K562 (cell line): ENCODE data around the gene OR2L3. TPM values are rescaled to one million over a fixed set of nuclear protein-coding genes. Genes with fewer than 3 reads are reported as not detected.
"Not testable (repeated sequence)": the region's sequence is repeated elsewhere in the genome, so short reads cannot be mapped to it uniquely, and the experiment has no call there.

Source experiments
- ATAC-seq: fragments of 200-7000 bp; cut with Tn5 transposase; 3 replicates; pipeline ENCODE4 v1.9.1; 2020; ENCODE audit warnings: moderate library complexity
- BruUV-seq: library from RNA; stranded (reverse); fragments of 400-500 nt; replicated peaks from 2 replicates; lab custom pipeline; 2021; lab: Mats Ljungman, UMichigan
- CTCF ChIA-PET: fragments of 300-600 bp; formaldehyde crosslinking; extraction: SDS; loops from one replicate; lab custom pipeline; 2021; ENCODE audit warnings: low intra/inter-chr PET ratio; lab: Yijun Ruan, JAX
- POLR2A ChIA-PET: fragments of 300-600, 350-650 bp; sonication (Branson Sonifier 250); formaldehyde crosslinking; extraction: SDS; loops from one replicate; lab custom pipeline; 2021; ENCODE audit warnings: antibody characterized with exemption, inconsistent platforms; lab: Yijun Ruan, JAX
- DNase-seq, 4 experiments: peaks; one replicate each; pipeline versions ENCODE4 v3.0.0 to v3.0.0-alpha.2; 2011 to 2018; ENCODE audit warnings: low spot score in 3 of 4, mixed read lengths in 3 of 4; ENCODE audit errors: extremely low read depth in 1 of 4
- FAIRE-seq: peaks from 2 replicates; lab custom pipeline; 2011; peaks lifted over from hg19 to GRCh38; lab: Jason Lieb, UNC
- H2AFZ ChIP-seq: 2 replicates; pipeline ENCODE4 v1.6.0; 2011; ENCODE audit warnings: low read depth, low read length, control low read depth, inconsistent platforms
- H3K27ac ChIP-seq: fragments of 200-600 bp; 3 replicates; pipeline ENCODE4 v1.8.0; 2011; ENCODE audit warnings: low read depth, mild to moderate bottlenecking, control low read depth, inconsistent platforms, low read length, moderate library complexity, mixed read lengths; ENCODE audit errors: extremely low read depth
- H3K27me3 ChIP-seq, 2 experiments: fragments of 300-600 bp in 1 of 2; 2 replicates in 1 of 2; 3 replicates in 1 of 2; pipeline versions ENCODE4 v1.6.0 to v1.8.0; 2011; ENCODE audit warnings: inconsistent platforms in 2 of 2, low read length in 2 of 2, mild to moderate bottlenecking in 1 of 2, mixed read lengths in 1 of 2, moderate library complexity in 1 of 2; ENCODE audit not compliant: control insufficient read depth in 2 of 2, insufficient read depth in 2 of 2
- H3K36me3 ChIP-seq: fragments of 300-600 bp; 3 replicates; pipeline ENCODE4 v1.8.0; 2011; ENCODE audit warnings: mild to moderate bottlenecking, low read length, inconsistent platforms; ENCODE audit not compliant: control insufficient read depth, insufficient read depth
- H3K4me1 ChIP-seq, 2 experiments: fragments of 200-600 bp in 1 of 2; replicated peaks in 1 of 2; 2 replicates in 1 of 2; 3 replicates in 1 of 2; pipeline versions ENCODE4 v1.5.1 to v1.8.0; 2011; ENCODE audit warnings: inconsistent platforms in 2 of 2, low read length in 2 of 2, mild to moderate bottlenecking in 1 of 2, mixed read lengths in 1 of 2, moderate library complexity in 1 of 2; ENCODE audit not compliant: control insufficient read depth in 2 of 2, insufficient read depth in 2 of 2
- H3K4me2 ChIP-seq: 2 replicates; pipeline ENCODE4 v1.6.1; 2011; ENCODE audit warnings: low read length, control low read depth, inconsistent platforms, mixed read lengths; ENCODE audit not compliant: insufficient read depth
- H3K4me3 ChIP-seq: fragments of 200-600 bp; sonication (generic), shearing (Covaris generic); 2 replicates; pipeline ENCODE4 v1.5.1; 2016; ENCODE audit warnings: control low read depth, inconsistent platforms
- H3K79me2 ChIP-seq: fragments of 200-600 bp; 3 replicates; pipeline ENCODE4 v1.8.0; 2011; ENCODE audit warnings: low read length, inconsistent platforms; ENCODE audit not compliant: control insufficient read depth, insufficient read depth
- H3K9ac ChIP-seq, 2 experiments: 2 replicates each; pipeline versions ENCODE4 v1.6.0 to v1.6.1; 2011; ENCODE audit warnings: low read depth in 2 of 2, low read length in 2 of 2, control low read depth in 1 of 2, inconsistent platforms in 1 of 2, mild to moderate bottlenecking in 1 of 2, mixed read lengths in 1 of 2; ENCODE audit not compliant: insufficient read depth in 1 of 2
- H3K9me1 ChIP-seq: one replicate; pipeline ENCODE4 v1.6.0; 2011; ENCODE audit warnings: inconsistent platforms, mild to moderate bottlenecking, low read length, moderate library complexity; ENCODE audit not compliant: control insufficient read depth, insufficient read depth
- H3K9me3 ChIP-seq: replicated peaks from 2 replicates; pipeline ENCODE4 v1.5.1; 2011; ENCODE audit warnings: low read depth, low read length, inconsistent platforms; ENCODE audit not compliant: control insufficient read depth, insufficient read depth
- H4K20me1 ChIP-seq: replicated peaks from 2 replicates; pipeline ENCODE4 v1.6.1; 2011; ENCODE audit warnings: low read length, inconsistent platforms, mixed read lengths; ENCODE audit not compliant: control insufficient read depth, insufficient read depth
- C11orf30 ChIP-seq: fragments of 450-650 bp; IDR thresholded peaks from 2 replicates; pipeline ENCODE4 v1.6.1; 2016; ENCODE audit warnings: low read depth, mild to moderate bottlenecking
- CBX3 ChIP-seq, 2 experiments: IDR thresholded peaks; 1 replicate in 1 of 2; 2 replicates in 1 of 2; pipeline ENCODE4 v1.6.1; 2012; ENCODE audit warnings: inconsistent platforms in 2 of 2, low read length in 2 of 2, borderline replicate concordance in 1 of 2, control low read depth in 1 of 2
- CREB3 ChIP-seq: fragments of 450-650 bp; conservative IDR thresholded peaks from 2 replicates; pipeline ENCODE4 v1.6.1; 2016; ENCODE audit warnings: missing genetic modification characterization, low read depth, mild to moderate bottlenecking, missing compliant biosample characterization, moderate library complexity
- KLF16 ChIP-seq: IDR thresholded peaks from 2 replicates; pipeline ENCODE4 v1.6.1; 2016; ENCODE audit warnings: antibody characterized with exemption
- MAFF ChIP-seq: IDR thresholded peaks from 2 replicates; pipeline ENCODE4 v1.6.1; 2012; ENCODE audit warnings: low read length, improper control_type of control experiment
- MAFG ChIP-seq: fragments of 450-650 bp; conservative IDR thresholded peaks from 2 replicates; pipeline ENCODE4 v1.6.1; 2016; ENCODE audit warnings: missing genetic modification characterization, missing compliant biosample characterization
- MAFK ChIP-seq: IDR thresholded peaks from 2 replicates; pipeline ENCODE4 v1.6.1; 2011; ENCODE audit warnings: low read length, improper control_type of control experiment
- MED1 ChIP-seq: sonication (generic); formaldehyde crosslinking; IDR thresholded peaks from 2 replicates; pipeline ENCODE4 v1.8.1; 2023; ENCODE audit warnings: missing genetic modification reagents, borderline replicate concordance
- NBN ChIP-seq: fragments of 450-650 bp; IDR thresholded peaks from 2 replicates; pipeline ENCODE4 v1.6.1; 2016; ENCODE audit warnings: low read depth, mild to moderate bottlenecking
- NCOA6 ChIP-seq: fragments of 450-650 bp; IDR thresholded peaks from 2 replicates; pipeline ENCODE4 v1.6.1; 2017; ENCODE audit warnings: mild to moderate bottlenecking
- PHB2 ChIP-seq: fragments of 450-650 bp; IDR thresholded peaks from 2 replicates; pipeline ENCODE4 v1.6.1; 2017; ENCODE audit warnings: low read depth
- ZNF316 ChIP-seq: fragments of 450-650 bp; IDR thresholded peaks from 2 replicates; pipeline ENCODE4 v1.6.1; 2016
- WGBS: fragments of 100-300 bp; shearing (Covaris generic); methylation state at CpG from one replicate; pipeline ENCODE4 v1.1.6; 2016; ENCODE audit warnings: low coverage, mixed read lengths; ENCODE audit not compliant: insufficient coverage; ENCODE audit errors: missing lambda C conversion rate; 5-methylcytosine and 5-hydroxymethylcytosine counted together
- in situ Hi-C: fragments of 300-500 bp; cut with MboI; formaldehyde crosslinking; loops from 4 replicates; pipeline ENCODE4 v1.15.0; 2018; ENCODE audit warnings: inconsistent platforms, mixed read lengths
- intact Hi-C: fragments of 100-400 bp; cut with micrococcal nuclease; formaldehyde crosslinking; loops from 2 replicates; pipeline ENCODE4 v1.14.2; 2022
- polyA plus RNA-seq, 8 experiments: library from polyadenylated mRNA; depleted of rRNA in 4 of 8; stranded (reverse) in 5 of 8; unstranded in 3 of 8; fragments of >200 nt; fragmentation: Nextera tagmentation in 2 of 8; fragmentation: Illumina TruSeq in 1 of 8; extraction: Ambion mirVana in 2 of 8; extraction: Trizol in 1 of 8; gene quantifications; 2 replicates each; pipeline versions ENCODE4 v1.2.1 to v1.2.3, GENCODE V29; 2011 to 2014; ENCODE audit warnings: inconsistent platforms in 1 of 8, missing spikeins in 1 of 8
- total RNA-seq, 7 experiments: library from RNA; depleted of rRNA in 6 of 7; stranded (reverse); fragments of >200 nt in 6 of 7; fragmentation: Illumina TruSeq in 2 of 7; extraction: Trizol in 2 of 7; gene quantifications; 2 replicates each; pipeline versions ENCODE4 v1.2.1 to v1.2.3, GENCODE V29; 2011 to 2021; ENCODE audit warnings: low replicate concordance in 1 of 7

Gene OR2L3
- total and polyA plus RNA-seq, 9 of the 15 experiments (the other 6 are each of a cell fraction or from before 2014, with no cell fraction given), result not detected

GRCh38 chr1:248065604-248066003 is 19.0 kb downstream of the OR2L3 start:
- H3K9ac ChIP-seq, result no peak overlapping the region
- H3K4me1 ChIP-seq, result no peaks in the 10 kb centered on the region
- no peak overlapping the region for H2AFZ ChIP-seq
- 8% methylated on average over 2 of the region's 3 CpGs for WGBS
- BruUV-seq, result no TSS peak
- no peaks in the 10 kb centered on the region for H3K36me3 ChIP-seq
- intact Hi-C loops (no loop called here), in situ Hi-C loops (no loop called here)
- H3K4me3 ChIP-seq, result no peak overlapping the region
- no peaks in the 10 kb centered on the region for H4K20me1 ChIP-seq
- no peak overlapping the region for H3K27ac ChIP-seq
- ChIA-PET POLR2A (no interaction called here), CTCF (no interaction called here)
- H3K27me3 ChIP-seq, result no peaks in the 10 kb centered on the region
- no peak overlapping the region for H3K4me2 ChIP-seq
- no peaks in the 10 kb centered on the region for H3K9me1 ChIP-seq
- FAIRE-seq (no peak), ATAC-seq (no peak), DNase-seq (no peak)
- no peaks in the 10 kb centered on the region for H3K79me2 ChIP-seq
- 0 out of 2 replicates have a peak, but pooled peaks cover 1% of the 10 kb centered on the region for H3K9me3 ChIP-seq
- TF ChIP-seq KLF16 (no peak), CBX3 (IDR thresholded peaks at IDR 0.05; ENCODE audit: borderline replicate concordance in 1 of 2, low read length in 2 of 2) (no peak), MAFK (peak; percentile 99), ZNF316 (peak; percentile 98), NCOA6 (no peak), C11orf30 (peak; percentile 97), NBN (no peak), CREB3 (tag) (no peak), PHB2 (no peak), MAFF (peak; percentile 99), MAFG (tag) (peak; percentile 98), MED1 (CRISPR knock-in tag) (no peak)
- TF ChIP-seq, all 486 proteins: peak for 5

GRCh38 chr1:248083864-248084263 is 37.2 kb downstream of the OR2L3 start:
- H3K27me3 ChIP-seq, H3K79me2 ChIP-seq, FAIRE-seq, H3K36me3 ChIP-seq, H3K9me1 ChIP-seq, H3K4me3 ChIP-seq, DNase-seq, H3K4me1 ChIP-seq, intact Hi-C loops, H2AFZ ChIP-seq, H4K20me1 ChIP-seq, CTCF ChIA-PET, ATAC-seq, BruUV-seq, H3K4me2 ChIP-seq, POLR2A ChIA-PET, H3K9me3 ChIP-seq, H3K27ac ChIP-seq, H3K9ac ChIP-seq, in situ Hi-C loops: not testable (repeated sequence)
- WGBS, result 4% methylated on average over 7 of the region's 17 CpGs
